MM.1S (cell line): ENCODE measurements around the gene DHRS7B.

Source experiments
- DNase-seq: peaks from one replicate; pipeline ENCODE4 v3.0.0-alpha.2; 2015
- H2AFZ ChIP-seq: fragments of 300-600 bp; sonication (generic); 2 replicates; pipeline ENCODE4 v1.6.0; 2016; ENCODE audit warnings: antibody characterized with exemption, low read length
- H3F3A ChIP-seq: fragments of 300-600 bp; sonication (generic); 2 replicates; pipeline ENCODE4 v1.6.1; 2016; ENCODE audit warnings: mild to moderate bottlenecking, antibody characterized with exemption, low read length, moderate library complexity, mixed read lengths; ENCODE audit not compliant: insufficient read depth
- H3K27ac ChIP-seq: fragments of 300-600 bp; sonication (generic); 2 replicates; pipeline ENCODE4 v1.5.1; 2016; ENCODE audit warnings: mild to moderate bottlenecking, low read length
- H3K27me3 ChIP-seq: fragments of 300-600 bp; sonication (generic); replicated peaks from 2 replicates; pipeline ENCODE4 v1.6.0; 2016; ENCODE audit warnings: low read length; ENCODE audit not compliant: insufficient read depth
- H3K36me3 ChIP-seq: fragments of 300-600 bp; sonication (generic); replicated peaks from 2 replicates; pipeline ENCODE4 v1.6.1; 2016; ENCODE audit warnings: mild to moderate bottlenecking, low read length, mixed read lengths; ENCODE audit not compliant: insufficient read depth
- H3K4me1 ChIP-seq: fragments of 300-600 bp; sonication (generic); 2 replicates; pipeline ENCODE4 v1.6.1; 2016; ENCODE audit warnings: low read length, mixed read lengths
- H3K4me2 ChIP-seq: fragments of 300-600 bp; sonication (generic); 2 replicates; pipeline ENCODE4 v1.6.0; 2016; ENCODE audit warnings: low read depth, low read length
- H3K4me3 ChIP-seq: fragments of 300-600 bp; sonication (generic); 2 replicates; pipeline ENCODE4 v1.5.1; 2016; ENCODE audit warnings: low read length, mixed read lengths
- H3K79me2 ChIP-seq: fragments of 300-600 bp; sonication (generic); 2 replicates; pipeline ENCODE4 v1.6.1; 2016; ENCODE audit warnings: mixed run types, low read length, mixed read lengths
- H3K9ac ChIP-seq: fragments of 300-600 bp; sonication (generic); 2 replicates; pipeline ENCODE4 v1.6.1; 2016; ENCODE audit warnings: low read length, mixed read lengths
- H3K9me2 ChIP-seq: fragments of 300-600 bp; sonication (generic); replicated peaks from 2 replicates; pipeline ENCODE4 v1.6.1; 2016; ENCODE audit warnings: mild to moderate bottlenecking, low read length, mixed read lengths; ENCODE audit not compliant: insufficient read depth
- H3K9me3 ChIP-seq: fragments of 300-600 bp; sonication (generic); replicated peaks from 2 replicates; pipeline ENCODE4 v1.6.1; 2016; ENCODE audit warnings: mild to moderate bottlenecking, low read length, mixed read lengths; ENCODE audit not compliant: insufficient read depth
- H4K20me1 ChIP-seq: fragments of 300-600 bp; sonication (generic); 2 replicates; pipeline ENCODE4 v1.6.1; 2016; ENCODE audit warnings: mild to moderate bottlenecking, low read length, moderate library complexity, mixed read lengths; ENCODE audit not compliant: insufficient read depth
- CTCF ChIP-seq: fragments of 300-600 bp; sonication (generic); IDR thresholded peaks from 2 replicates; pipeline ENCODE4 v1.5.1; 2016; ENCODE audit warnings: antibody characterized with exemption, low read length, mixed read lengths
- EZH2 ChIP-seq: fragments of 300-600 bp; sonication (generic); optimal IDR thresholded peaks from 2 replicates; pipeline ENCODE3; 2017; ENCODE audit warnings: low read depth, mild to moderate bottlenecking, antibody characterized with exemption, low read length, mixed read lengths
- EZH2phosphoT487 ChIP-seq: fragments of 300-600 bp; sonication (generic); IDR thresholded peaks from 2 replicates; pipeline ENCODE4 v1.6.1; 2018; ENCODE audit warnings: antibody characterized with exemption, low read length

DHRS7B gene

DNA sequence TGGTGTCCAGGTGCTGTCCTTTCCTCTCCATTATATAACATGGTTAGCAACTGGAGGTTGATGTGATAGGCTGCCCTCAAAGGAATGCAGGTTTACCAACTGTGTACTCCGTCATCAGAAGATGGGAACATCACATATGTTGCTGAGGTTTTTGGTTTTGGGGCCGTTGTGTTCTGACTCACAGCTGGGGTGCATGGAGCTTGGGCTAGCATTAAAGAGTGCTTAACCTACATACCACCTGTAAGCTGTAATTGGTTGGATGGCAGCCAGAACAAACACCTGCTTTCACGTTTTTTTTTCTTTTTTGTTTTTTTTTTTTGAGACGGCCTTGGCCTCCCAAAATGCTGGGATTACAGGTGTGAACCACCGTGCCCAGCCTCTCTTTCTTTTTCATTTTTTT is 66.3 kb downstream of the DHRS7B start:
- Histone ChIP-seq H3K9ac (no peak overlapping the region), H3K4me1 (no peaks in the 10 kb centered on the region), H2AFZ (no peak overlapping the region), H3K36me3 (peaks cover 6% of the 10 kb centered on the region; the same call in 1 of the 2 replicates), H3K79me2 (peaks cover 14% of the 10 kb centered on the region), H3F3A (no peaks in the 10 kb centered on the region), H4K20me1 (no peaks in the 10 kb centered on the region), H3K9me2 (no peaks in the 10 kb centered on the region), H3K4me3 (no peak overlapping the region), H3K9me3 (no peaks in the 10 kb centered on the region), H3K27me3 (no peaks in the 10 kb centered on the region), H3K4me2 (no peak overlapping the region), H3K27ac (no peak overlapping the region)
- DNase-seq = peak; percentile 36
- TF ChIP-seq EZH2 = no peak

GRCh38 chr17:21194226-21194625 is 67.5 kb downstream of the DHRS7B start:
- Histone ChIP-seq H3K4me1 (no peaks in the 10 kb centered on the region), H3K27ac (no peak overlapping the region), H3K4me2 (no peak overlapping the region), H3K9ac (no peak overlapping the region), H2AFZ (no peak overlapping the region), H3K9me3 (no peaks in the 10 kb centered on the region), H4K20me1 (peaks cover 8% of the 10 kb centered on the region; the same call in 1 of the 2 replicates), H3K36me3 (peaks cover 6% of the 10 kb centered on the region; the same call in 1 of the 2 replicates), H3F3A (no peaks in the 10 kb centered on the region), H3K27me3 (no peaks in the 10 kb centered on the region), H3K9me2 (no peaks in the 10 kb centered on the region), H3K4me3 (no peak overlapping the region), H3K79me2 (peaks cover 24% of the 10 kb centered on the region)
- no peak for TF ChIP-seq EZH2
- DNase-seq = no peak

GRCh38 chr17:21194703-21195102 is 67.9 kb downstream of the DHRS7B start:
- Histone ChIP-seq H3K4me3 (no peak overlapping the region), H3F3A (no peaks in the 10 kb centered on the region), H3K9me2 (no peaks in the 10 kb centered on the region), H3K36me3 (peaks cover 6% of the 10 kb centered on the region; the same call in 1 of the 2 replicates), H3K9me3 (no peaks in the 10 kb centered on the region), H3K4me1 (no peaks in the 10 kb centered on the region), H3K79me2 (peaks cover 29% of the 10 kb centered on the region), H3K9ac (no peak overlapping the region), H3K27ac (no peak overlapping the region), H3K4me2 (no peak overlapping the region), H3K27me3 (no peaks in the 10 kb centered on the region), H2AFZ (no peak overlapping the region), H4K20me1 (peaks cover 12% of the 10 kb centered on the region; the same call in 1 of the 2 replicates)
- DNase-seq = no peak
- TF ChIP-seq CTCF (no peak), EZH2phosphoT487 (no peak), EZH2 (no peak)

DNA sequence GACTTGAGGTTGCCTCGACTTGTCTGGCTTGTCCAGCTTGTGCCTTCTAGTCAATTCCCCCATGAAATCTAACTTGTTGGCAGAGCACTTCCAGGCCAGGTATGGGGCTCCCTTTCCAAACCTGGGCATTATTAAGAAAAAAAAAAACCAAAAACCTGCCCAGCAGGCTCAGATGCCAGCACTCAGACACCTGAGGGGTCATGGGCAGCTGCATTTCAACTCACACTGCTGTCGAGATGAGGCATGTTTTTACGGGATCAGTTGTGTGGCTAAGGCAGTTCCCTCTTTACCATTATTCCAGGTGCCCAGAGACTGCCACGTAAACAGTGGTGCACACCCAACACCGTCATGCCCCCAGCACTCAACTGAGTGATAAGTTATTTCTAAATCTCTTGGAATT is 69.4 kb downstream of the DHRS7B start:
- H3K4me1 ChIP-seq = no peaks in the 10 kb centered on the region
- no peak overlapping the region for H3K27ac ChIP-seq
- peaks cover 13% of the 10 kb centered on the region; the same call in 1 of the 2 replicates for H3K36me3 ChIP-seq
- no peaks in the 10 kb centered on the region for H3K27me3 ChIP-seq
- no peak overlapping the region for H2AFZ ChIP-seq
- H3K9me2 ChIP-seq = no peaks in the 10 kb centered on the region
- H3K4me3 ChIP-seq = no peak overlapping the region
- H3K79me2 ChIP-seq = peaks cover 43% of the 10 kb centered on the region
- TF ChIP-seq EZH2phosphoT487 = no peak
- no peak for TF ChIP-seq CTCF
- TF ChIP-seq EZH2 = no peak
- H3K9ac ChIP-seq = no peak overlapping the region
- H3K4me2 ChIP-seq = no peak overlapping the region
- H3F3A ChIP-seq = no peaks in the 10 kb centered on the region
- H3K9me3 ChIP-seq = no peaks in the 10 kb centered on the region
- DNase-seq = no peak
- peaks cover 27% of the 10 kb centered on the region for H4K20me1 ChIP-seq
